8988T (cell line): ENCODE results near the gene RNF41.

ENCODE experiments used
- DNase-seq: peaks from one replicate; pipeline ENCODE4 v3.0.0; 2011

Gene RNF41

DNA sequence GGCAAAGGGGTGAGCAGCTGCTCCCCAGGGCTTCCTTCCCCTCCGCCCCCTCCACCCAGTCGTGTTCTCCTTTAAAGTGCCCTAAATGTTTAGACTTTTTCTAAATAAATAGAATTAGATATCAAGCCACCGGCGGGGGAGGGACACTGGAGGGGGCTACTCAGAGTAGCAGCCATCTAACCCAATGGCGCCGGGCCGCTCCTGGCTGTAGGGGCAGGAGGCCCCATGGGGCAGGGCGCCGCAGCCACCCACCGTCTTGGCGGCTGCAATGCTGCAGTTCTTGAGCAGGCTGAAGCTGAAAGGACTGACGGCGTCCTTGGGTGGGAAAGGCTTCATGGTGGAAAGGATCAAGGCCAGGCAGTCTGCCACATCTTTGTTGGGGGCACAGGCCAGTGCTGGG lies 21.3 kb upstream of the RNF41 start:
- no peak for DNase-seq

DNA sequence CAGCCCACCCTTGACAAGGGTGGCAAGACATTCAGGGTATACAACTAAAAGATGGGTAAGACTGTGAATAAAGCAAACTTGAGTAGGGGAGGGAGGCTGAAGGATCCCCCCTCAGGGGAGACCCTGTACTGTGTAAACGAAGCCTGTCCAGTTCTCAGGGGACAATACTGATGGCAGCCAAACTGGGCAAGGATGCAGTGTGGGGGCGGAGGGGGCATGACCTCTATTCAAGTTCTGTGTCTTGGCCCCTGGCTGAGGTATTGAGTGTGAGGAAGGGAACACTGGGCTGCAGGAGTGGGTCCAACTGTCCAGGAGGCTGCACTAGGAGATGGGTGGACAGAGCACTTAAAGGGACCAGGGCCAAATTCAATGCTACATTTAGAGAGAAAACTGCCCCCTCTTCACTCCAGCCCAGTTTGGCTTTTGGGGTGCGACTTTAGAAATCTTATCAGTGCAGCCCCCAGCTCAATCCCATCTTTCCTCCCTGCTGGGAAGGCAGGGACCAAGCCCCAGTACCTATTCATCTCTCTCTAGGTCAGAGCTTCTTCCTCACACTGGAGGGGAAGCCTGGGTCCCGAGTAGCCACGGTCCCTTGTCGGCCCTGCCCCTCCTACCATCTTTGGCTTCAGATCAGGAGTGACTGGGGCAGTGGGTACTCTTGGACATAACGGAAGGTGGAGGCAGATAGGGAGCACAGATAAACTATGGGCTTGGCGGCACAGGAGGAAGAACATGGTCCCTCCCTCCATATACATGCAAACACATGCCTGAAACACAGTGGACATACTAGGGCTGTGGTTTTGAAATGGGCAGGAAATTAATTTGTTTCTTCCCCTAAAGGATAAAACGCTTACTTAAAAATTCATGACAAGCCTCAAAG lies 19.9 kb upstream of the RNF41 start:
- no peak for DNase-seq

DNA sequence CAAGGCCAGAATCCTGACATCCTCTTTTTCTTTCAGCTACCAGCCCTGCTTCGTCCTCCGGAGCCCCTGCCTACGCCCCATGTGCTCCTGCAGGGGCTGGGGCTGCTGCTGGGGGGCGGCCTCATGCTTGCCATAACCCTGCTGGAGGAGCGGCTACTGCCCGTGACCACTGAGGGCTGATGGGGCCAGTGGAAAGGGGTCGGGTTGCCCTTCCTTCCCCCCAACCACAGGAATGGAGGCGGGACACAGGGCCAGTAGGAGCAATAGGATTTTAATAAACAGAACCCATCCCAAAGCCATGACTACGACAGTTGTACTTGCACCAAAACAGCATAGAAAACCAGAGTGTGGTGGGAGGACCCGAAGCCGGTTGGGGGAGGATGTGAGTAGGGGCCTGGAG lies 15.8 kb upstream of the RNF41 start:
- no peak for DNase-seq

DNA sequence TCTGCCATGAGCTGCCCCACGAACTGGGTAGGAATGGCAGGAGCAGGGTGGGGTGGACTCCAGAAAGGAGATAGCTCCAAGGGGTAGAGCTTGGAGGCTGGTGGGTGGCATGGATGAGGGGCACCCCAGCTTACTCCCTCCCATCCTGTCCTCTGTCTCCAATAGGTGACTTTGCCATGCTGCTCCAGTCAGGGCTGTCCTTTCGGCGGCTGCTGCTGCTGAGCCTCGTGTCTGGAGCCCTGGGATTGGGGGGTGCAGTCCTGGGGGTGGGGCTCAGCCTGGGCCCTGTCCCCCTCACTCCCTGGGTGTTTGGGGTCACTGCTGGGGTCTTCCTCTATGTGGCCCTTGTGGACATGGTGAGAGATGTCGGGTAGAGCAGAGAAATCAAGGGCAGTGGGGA lies 15.3 kb upstream of the RNF41 start:
- DNase-seq: no peak

DNA sequence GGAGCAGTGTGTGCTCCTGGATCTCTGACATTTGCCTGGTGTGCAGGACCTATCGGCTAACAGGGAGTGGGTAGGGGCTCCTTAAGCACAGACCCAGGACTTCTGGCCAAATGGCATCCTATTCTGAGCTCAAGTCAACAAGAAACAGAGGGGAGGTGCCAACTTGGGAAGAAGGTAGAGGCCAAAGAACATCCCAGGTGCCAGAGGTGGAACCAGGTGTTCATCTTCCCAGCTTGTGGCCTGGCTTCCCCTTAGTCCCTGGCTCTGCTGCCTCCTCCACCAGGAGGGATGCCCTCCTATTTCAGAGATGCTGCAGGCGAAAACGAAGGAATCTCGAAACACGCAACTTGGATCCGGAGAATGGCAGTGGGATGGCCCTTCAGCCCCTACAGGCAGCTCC lies 14.4 kb upstream of the RNF41 start:
- no peak for DNase-seq

DNA sequence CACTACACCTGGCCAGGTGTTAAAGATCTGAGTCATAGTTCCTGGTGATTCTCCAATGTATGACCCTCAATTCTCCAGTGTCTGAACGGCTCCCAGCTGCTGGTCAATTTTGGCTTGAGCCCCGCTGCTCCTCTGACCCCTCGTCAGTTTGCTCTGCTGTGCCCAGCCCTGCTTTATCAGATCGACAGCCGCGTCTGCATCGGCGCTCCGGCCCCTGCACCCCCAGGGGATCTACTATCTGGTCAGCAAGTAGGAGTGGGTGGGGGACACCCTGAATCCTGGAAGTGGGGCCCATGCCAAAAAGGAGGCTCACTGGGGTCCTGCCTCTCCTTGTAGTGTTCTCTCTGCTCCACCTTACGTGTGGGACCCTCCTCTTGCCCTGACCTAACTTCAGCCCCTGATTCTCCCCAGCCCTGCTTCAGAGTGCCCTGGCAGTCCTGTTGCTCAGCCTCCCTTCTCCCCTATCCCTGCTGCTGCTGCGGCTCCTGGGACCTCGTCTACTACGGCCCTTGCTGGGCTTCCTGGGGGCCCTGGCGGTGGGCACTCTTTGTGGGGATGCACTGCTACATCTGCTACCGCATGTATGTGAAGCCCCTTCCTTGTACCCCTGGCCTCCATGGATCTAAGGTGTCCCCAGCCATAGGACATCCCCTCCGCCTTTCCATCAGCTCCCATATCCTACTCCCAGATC lies 13.2 kb upstream of the RNF41 start:
- no peak for DNase-seq

DNA sequence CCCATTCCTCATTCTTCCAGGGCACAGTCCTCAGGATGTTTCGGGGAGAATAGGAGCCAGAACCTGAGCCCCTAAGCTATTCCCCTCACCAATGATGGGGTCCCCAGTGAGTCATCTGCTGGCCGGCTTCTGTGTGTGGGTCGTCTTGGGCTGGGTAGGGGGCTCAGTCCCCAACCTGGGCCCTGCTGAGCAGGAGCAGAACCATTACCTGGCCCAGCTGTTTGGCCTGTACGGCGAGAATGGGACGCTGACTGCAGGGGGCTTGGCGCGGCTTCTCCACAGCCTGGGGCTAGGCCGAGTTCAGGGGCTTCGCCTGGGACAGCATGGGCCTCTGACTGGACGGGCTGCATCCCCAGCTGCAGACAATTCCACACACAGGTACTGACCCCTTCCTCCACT lies 9.5 kb upstream of the RNF41 start:
- DNase-seq: no peak

DNA sequence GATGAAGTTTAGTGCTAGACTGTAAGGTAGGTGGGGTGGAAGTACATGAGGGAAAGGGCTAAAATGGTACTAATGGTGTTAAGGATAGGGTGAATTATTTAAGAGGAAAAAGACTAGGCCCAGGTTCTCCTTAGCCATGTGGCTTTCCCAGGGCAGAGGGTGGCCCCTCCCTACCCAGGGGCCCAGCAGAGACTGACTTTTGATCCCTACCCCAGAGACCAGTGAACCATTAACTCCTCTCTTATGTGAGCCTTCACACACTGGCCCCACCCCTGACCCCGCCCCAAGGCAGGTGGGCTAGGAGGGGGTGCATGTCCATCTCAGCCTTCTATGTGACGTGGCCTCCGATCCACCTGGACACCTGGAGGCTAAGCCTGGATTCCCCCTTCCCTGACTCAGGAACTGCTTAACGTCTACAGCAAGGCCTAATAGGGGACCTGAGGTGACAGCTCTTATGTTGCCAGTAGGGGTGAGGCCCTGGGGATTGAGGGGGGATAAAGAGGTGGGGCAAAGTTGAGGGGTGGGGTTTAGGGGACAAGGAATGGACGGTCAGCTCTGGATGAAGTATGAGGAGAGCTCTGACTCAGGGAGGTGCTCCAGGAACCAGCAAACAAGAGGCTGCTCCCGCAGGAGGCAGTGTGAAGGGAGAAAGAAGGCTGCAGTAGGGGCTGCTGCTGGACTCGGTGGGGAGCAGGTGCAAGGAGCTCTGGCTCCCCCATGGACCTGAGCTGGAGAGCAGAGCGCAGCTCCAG lies 8.9 kb upstream of the RNF41 start:
- DNase-seq: no peak

DNA sequence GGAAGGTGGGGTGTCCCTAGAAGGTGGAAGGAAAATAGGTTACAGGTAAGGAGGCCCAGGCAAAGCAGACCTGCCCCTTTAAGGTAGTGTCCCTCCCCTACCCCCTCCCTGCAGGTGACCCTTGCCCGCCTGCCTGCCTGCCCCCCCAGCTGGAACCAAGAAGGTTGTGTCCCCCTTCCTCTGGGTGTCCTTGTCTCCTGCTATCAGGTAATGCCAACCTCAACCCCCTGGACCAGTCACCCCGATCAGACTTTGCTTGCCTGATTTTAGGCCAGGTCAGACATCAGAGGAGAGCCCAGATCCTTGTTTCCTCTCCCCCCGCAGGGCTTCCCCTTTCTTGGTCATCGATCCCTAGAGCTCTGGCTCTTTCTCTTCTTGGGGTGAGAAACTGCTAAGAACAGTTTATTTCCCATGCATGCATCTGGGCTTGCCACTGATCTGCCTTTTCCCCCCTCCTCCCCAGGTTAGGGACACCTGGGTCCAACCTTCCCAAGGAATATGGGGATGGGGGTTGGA lies 8.3 kb upstream of the RNF41 start, which contains the start of gene SLC39A5:
SLC39A5 (plus strand) TSS at position 136 of the 516 bp plus-strand sequence. CDS start 1,224 bp downstream, outside the sequence.
- DNase-seq: no peak

DNA sequence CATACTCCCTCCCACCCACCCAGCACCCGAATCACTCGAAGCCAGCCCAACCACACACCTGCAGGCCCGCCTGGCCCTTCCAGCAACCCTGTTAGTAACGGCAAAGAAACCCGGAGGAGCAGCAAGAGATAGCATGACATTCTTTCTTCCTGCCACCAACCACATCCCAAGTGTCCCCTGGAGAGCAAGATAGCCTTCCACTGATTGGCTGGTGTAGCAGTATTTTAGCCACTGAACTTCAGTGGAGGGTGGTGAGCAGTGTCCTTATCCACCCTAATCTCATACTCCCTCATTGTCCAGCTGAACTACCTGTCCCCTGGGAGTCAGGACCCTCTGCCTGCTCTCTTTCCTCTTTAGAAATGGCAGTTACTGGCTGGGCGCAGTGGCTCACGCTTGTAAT lies 7.4 kb upstream of the RNF41 start:
- no peak for DNase-seq

DNA sequence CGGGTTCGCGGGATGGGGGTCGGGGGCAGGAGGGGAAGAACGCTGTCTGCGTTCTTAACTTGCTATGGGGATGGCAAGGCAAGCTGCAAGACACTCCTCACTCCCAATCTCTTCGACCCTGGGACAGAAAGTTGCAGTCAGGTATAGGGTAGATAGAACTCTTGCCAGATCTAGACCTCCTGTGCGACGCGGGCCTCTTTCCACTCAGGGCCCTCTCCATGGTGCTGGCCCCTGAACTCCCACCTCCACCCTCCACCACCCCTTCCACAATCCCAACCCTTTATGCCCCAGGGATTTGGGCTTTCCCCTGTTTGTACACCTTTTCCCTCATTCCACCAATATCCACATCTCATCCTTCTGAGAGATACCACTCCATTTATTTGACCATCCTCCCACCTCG lies 3.2 kb upstream of the RNF41 start:
- no peak for DNase-seq

DNA sequence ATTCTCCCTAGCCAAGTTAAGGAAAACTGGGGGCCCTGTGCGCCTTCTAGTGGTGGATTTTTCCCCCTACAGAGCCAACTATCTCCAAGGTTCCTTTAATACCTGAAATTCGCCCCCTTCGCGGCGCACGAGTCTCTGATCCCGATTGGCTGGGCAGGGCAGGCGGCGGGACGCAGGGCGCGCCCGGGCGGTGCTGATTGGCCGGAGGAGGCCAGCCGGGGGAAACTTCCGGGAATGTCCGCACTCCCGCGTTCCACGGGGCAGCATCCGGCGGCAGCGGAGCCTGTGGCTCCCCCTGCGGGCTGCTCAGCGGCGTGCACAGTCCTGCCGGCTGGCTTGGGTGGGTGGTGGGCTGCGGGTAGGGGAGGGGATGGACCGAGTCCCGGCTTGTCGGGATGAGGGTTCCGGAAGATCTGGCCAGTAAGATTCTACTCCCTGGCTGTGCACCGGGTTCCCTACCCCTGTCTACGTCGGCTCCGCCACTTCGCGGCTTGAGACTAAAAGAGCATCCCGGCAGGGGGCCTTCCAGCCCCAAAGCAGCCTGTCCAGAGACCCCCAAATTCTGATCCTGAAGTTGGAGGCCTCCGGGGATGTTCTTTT lies 2.5 kb upstream of the RNF41 start, which contains the start of gene NABP2:
NABP2 (plus strand) TSS at position 241 of the 600 bp plus-strand sequence. CDS start 515 bp downstream, outside the sequence.
- peak; percentile 97 for DNase-seq

DNA sequence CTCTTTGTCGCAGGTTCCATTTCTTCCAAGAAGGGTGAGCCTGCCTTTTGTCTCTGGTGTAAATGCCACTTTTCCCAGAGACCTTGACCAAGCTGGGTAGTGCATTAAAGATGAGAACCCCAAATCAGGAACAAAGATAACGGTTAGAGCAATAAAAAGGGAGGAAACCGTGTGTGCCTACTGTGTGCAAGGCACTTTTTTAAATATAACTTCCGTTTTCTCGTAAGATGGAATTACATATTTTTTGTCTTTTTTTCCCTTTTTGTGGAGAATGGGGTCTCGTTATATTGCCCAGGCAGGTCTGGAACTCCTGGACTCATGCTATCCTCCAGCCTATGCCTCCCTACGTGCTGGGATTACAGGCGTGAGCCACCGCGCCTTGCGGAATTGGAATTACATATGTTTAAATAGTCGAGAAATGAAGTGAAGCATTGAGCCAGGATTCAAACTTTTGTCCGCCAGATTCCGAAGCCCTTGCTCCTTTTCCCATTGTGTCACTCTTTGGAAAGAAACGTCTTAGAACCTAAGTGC lies 1.9 kb upstream of the RNF41 start:
- DNase-seq: no peak

DNA sequence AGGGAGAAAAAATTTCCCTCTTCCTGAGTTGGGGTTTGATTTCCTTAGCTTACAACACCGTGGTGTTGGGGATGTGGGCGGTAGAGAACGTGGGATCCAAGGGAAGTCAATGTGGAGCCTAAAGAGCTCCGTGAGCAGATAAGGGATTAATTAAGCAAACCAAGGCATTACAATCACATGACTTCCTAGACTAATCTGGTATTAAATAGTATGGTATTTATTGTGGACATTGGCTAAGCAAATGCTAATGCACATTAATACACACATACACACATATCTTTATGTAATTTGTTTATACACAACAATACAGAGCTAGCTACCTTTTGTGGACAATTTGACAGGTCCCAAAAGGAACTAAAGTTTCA lies 791 bp upstream of the RNF41 start:
- no peak for DNase-seq

DNA sequence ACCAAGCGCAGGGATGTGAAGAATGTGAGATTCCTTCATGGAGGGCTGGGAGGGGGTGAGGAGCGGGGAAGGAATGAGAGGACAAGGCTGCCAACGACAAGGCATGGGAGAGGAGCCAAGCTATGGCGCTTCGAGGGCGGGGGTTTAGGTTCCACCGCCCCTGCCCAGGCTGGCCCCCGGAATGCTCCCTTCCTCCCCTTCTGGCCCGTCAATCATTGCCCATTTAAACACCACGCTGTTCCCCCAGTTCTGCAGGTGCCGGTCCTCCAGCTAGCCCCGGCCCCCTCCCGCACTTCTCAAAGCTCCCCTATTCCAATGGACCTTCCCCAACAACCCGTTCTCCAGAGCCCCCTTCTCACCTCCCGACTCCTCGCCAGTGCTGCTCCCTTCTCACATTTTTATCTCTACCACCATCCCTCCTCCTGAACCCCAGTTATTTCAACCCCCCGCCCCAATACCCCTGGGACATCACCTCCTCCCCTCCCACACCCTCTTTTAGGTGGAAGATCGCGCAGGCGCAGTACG lies 428 bp downstream of the RNF41 start:
- DNase-seq: no peak

DNA sequence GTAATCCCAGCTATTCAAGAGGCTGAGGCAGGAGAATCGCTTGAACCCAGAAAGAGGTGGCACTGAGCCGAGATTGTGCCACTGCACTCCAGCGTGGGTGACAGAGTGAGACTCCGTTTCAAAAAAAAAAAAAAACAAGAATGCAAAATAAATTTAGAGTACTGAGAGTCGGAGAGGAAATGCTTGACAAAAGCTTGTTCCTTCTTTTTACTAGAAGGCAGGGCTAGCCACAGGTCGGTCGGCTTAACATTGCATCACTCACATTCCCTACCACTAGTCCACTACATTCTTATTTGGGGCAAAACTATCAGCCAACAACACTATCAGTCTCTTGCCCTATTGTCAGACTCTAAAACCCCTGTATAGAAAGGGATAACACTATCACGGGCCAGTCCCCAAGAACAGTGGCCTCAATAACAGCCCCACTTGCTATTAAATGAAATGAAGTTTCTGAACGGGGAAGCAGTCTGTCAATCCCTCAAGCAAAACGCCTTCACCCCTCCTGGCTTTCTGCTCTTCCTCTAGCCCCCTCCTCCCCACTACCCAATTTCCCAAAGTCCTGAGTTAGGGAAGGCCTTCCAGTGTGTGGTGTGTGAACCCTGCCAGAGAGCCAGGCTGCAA lies 1.0 kb downstream of the RNF41 start:
- DNase-seq: no peak

DNA sequence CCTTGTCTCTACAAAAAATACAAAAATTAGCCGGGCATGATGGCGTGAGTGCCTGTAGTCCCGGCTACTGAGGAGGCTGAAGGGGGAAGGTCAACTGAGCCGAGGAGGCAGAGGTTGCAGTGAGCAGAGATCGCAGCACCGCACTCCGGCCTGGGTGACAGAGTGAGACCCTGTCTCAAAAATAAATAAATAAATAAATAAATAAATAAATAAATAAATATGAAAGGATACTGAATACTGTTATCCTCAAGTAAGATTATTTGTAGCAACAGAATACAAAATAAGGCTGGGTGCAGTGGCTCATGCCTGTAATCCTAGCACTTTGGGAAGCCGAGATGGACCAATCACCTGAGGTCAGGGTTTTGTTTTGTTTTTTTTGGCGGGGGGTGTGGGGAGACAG lies 1.9 kb downstream of the RNF41 start:
- no peak for DNase-seq

DNA sequence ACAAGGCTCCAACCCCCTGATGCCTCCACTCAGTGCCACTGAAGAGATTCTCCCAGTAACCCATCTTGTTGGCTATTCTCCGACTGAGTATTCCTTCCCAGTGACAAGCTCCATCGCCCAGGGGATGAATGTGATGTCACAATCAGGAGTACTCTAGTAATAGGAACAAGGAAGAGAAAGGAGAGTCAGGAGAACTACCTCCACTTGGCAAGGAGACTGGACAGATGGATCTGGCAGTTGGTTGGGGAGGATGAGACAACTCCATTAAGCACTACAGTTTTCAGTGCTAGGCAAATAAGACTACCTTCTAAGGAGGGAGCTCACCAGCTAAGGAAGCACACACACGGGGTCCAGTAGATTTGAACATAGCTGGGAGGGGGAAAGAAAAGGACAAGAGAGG lies 5.3 kb downstream of the RNF41 start:
- DNase-seq: no peak

DNA sequence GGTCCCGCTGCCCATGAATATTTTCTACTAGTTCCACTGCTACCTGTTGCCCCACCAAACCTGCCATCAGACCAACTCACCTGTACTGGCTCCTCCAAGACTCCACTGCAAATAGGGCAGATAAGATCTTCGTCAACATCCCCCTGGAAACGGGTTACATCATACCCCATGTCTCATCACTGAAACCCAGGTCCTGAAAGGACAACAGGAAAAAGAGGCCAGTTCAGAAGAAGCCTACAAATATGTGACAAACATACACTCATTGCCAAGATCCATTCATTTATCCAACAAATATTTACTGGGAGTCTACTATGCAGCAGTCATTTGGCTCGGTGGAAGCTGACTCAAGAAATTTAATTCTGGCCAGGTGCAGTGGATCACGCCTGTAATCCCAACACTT lies 7.8 kb downstream of the RNF41 start:
- no peak for DNase-seq

DNA sequence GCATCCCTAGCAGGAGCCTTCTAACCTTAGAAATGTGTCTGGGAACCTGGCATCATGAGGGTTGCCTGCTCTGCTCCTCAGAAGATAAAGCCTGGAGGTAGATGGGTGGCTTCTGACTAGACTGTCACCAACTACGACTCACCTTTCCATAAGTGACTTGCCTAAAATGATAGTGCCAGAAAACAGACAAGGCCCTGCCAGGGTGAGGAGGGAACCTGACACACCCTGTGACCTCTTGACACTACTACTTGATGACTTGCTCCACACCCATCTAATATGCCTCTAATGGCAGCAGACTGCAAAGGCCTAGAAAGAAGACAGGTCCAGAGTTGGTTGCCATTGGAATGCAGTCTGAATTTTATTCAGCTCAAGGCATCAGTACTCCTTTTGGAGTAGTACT lies 9.4 kb downstream of the RNF41 start:
- DNase-seq: no peak

DNA sequence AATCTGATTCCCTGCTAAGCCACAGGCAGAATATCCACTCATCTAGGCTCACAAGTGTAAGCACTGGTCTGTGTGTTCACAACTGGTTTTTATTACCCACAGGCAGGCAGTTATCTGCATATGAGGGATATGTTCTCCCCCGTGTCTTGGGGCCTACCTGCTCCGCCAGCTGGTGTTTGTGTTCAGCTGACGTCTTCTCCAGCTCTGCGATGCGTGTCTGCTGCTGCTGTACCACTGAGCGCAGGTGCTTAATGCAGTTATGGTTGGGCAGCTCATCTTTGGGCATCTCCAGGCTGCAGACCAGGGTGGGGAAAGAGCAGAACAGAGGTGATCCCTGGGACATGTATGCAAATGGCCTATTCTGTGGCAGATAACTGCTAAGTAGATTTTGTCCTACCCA lies 13.7 kb downstream of the RNF41 start:
- DNase-seq: no peak
